Naive thymus-derived CD8-positive, alpha-beta T cell (primary cell): Measurements from ENCODE around the gene FLNA. TPM values are rescaled to one million over a fixed set of nuclear protein-coding genes. Genes with fewer than 3 reads are reported as not detected.
"Not testable (repeated sequence)": the region's sequence is repeated elsewhere in the genome, so short reads cannot be mapped to it uniquely, and the experiment has no call there.

Source experiments
- ATAC-seq, 2 donors: fragments of 150-1000 bp; cut with Tn5 transposase in 1 of 2; sonication (Bioruptor Pico), chemical (Tn5 transposase) in 1 of 2; 1 replicate in 1 of 2; 2 replicates in 1 of 2; pipeline ENCODE4 v1.10.0; 2021; ENCODE audit warnings: mild to moderate bottlenecking in 2 of 2, moderate library complexity in 2 of 2
- POLR2A ChIA-PET: fragments of 350-600 bp; sonication (Branson Sonifier 250); formaldehyde crosslinking; loops from one replicate; lab custom pipeline; 2021; ENCODE audit warnings: antibody characterized with exemption; lab: Charles Lee
- DNase-seq, 10 donors: peaks; one replicate each; pipeline versions ENCODE4 v3.0.0 to v3.0.0-alpha.2; 2020 to 2022
- H3K27ac Mint-ChIP-seq, 10 donors: one replicate each; pipeline ENCODE4 v1.8.0; 2020 to 2022; ENCODE audit warnings: mild to moderate bottlenecking in 10 of 10, mixed read lengths in 10 of 10, moderate library complexity in 4 of 10, inconsistent platforms in 1 of 10
- H3K27me3 Mint-ChIP-seq, 5 donors: one replicate each; pipeline ENCODE4 v1.8.0; 2021 to 2022; ENCODE audit warnings: mixed read lengths in 5 of 5
- H3K36me3 Mint-ChIP-seq, 3 donors: one replicate each; pipeline ENCODE4 v1.8.0; 2020 to 2022; ENCODE audit warnings: mixed read lengths in 3 of 3, mild to moderate bottlenecking in 2 of 3, inconsistent platforms in 1 of 3
- H3K4me1 Mint-ChIP-seq, 4 donors: one replicate each; pipeline ENCODE4 v1.8.0; 2021 to 2022; ENCODE audit warnings: mixed read lengths in 4 of 4
- H3K4me3 Mint-ChIP-seq, 10 donors: one replicate each; pipeline ENCODE4 v1.8.0; 2020 to 2022; ENCODE audit warnings: mild to moderate bottlenecking in 10 of 10, mixed read lengths in 10 of 10, moderate library complexity in 6 of 10, inconsistent platforms in 1 of 10
- H3K9me3 Mint-ChIP-seq, 9 donors: one replicate each; pipeline ENCODE4 v1.8.0; 2020 to 2022; ENCODE audit warnings: mixed read lengths in 9 of 9, mild to moderate bottlenecking in 3 of 9, inconsistent platforms in 1 of 9, moderate library complexity in 1 of 9
- polyA plus RNA-seq, 3 donors: library from polyadenylated mRNA; unstranded; fragments of 300-500 nt; fragmentation: Illumina TruSeq; gene quantifications; one replicate each; pipeline ENCODE4 v1.2.3, GENCODE V29; 2021
- total RNA-seq, 8 experiments: library from RNA in 2 of 8; stranded (reverse) in 2 of 8; gene quantifications; one replicate each; pipeline ENCODE4 v1.2.3 and lab custom pipeline; 2021 to 2026

FLNA gene
- total and polyA plus RNA-seq, 5 experiments from 2014 or later, result 156 to 633 (median 341) TPM

DNA sequence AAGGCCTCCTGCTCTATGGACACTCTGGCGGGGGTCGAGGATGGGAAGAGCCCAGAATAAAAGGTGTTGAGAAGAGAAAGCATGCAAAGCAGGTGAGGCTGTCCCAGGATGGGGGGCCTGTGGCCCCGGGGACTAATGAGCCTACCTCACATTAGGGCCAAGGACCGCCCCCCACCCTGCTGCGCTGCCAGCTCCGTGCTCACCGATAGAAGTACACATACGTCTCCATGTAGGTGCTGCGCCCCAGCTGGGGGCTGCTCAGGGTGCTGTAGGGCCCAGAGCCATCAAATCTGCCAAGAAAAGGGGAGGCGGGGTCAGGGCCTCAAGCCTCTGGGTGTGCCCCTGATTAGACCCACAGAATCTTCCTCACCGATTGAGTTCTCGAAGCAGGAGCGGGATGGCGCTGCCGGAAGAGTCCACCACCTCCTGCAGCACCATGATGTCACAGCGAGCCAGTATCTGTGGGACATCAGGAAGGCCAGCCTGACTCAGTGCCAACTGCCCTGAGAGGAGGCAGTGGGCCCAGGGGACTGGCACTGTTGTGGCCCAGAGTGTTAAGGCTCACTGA, 30.3 kb upstream of the FLNA start:
- DNase-seq, result no peak
- Mint-ChIP-seq H3K27ac (no peak overlapping the region), H3K4me3 (no peak overlapping the region), H3K36me3 (peaks cover 1 to 18% (median 2%) of the 10 kb centered on the region in 3 donors), H3K9me3 (no peaks in the 10 kb centered on the region), H3K4me1 (peaks cover 7 to 27% (median 12%) of the 10 kb centered on the region in 4 donors), H3K27me3 (no peaks in the 10 kb centered on the region)
- ATAC-seq, result no peak
- POLR2A ChIA-PET, result no interaction called here

DNA sequence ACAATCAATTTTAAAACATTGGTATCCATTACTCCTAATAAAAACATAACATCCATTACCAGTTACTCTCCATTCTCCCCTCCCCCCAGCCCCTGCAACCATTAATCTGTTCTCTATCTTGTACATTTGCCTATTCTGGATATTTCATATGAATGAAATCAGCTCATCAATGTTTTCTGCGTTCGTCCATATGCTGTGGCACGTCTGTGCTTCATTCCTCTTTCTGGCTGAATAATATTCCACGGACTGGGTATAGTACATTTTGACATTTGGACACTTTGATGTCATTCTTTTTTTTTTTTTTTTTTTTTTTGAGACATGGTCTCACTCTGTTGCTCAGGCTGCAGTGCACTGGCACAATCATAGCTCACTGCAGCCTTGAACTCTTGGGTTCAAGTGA, 29.4 kb upstream of the FLNA start:
- POLR2A ChIA-PET, result no interaction called here
- no peak overlapping the region for H3K4me3 Mint-ChIP-seq
- no peaks in the 10 kb centered on the region for H3K9me3 Mint-ChIP-seq
- DNase-seq, result no peak
- H3K36me3 Mint-ChIP-seq, result peaks cover 9 to 26% (median 10%) of the 10 kb centered on the region in 3 donors
- peak overlapping the region in 1 of 10 donors; percentile 63 for H3K27ac Mint-ChIP-seq
- peaks cover 7 to 31% (median 20%) of the 10 kb centered on the region in 4 donors for H3K4me1 Mint-ChIP-seq
- H3K27me3 Mint-ChIP-seq, result no peaks in the 10 kb centered on the region
- no peak for ATAC-seq

DNA sequence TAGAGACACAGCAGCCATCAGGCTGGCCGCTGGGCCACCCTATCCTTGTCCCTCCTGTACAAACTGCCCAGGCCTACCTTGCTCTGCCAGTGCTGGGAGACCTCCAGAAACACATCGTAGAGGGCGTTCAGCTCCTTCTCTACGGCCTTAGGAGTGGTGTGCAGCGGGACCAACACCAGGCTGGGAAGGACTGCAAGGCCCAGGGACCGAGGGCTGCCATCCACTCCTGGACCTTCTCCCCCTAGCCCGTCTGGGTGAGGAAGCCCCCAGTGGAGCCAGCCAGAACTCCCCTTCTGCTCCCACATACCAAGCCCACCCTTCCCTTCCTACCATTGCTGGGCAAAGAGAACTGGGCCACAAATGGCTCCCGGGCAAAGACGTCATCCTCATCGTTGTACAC, 28.8 kb upstream of the FLNA start:
- DNase-seq, result no peak
- H3K27ac Mint-ChIP-seq, result peak overlapping the region in 2 of 10 donors; percentile 19 to 24

DNA sequence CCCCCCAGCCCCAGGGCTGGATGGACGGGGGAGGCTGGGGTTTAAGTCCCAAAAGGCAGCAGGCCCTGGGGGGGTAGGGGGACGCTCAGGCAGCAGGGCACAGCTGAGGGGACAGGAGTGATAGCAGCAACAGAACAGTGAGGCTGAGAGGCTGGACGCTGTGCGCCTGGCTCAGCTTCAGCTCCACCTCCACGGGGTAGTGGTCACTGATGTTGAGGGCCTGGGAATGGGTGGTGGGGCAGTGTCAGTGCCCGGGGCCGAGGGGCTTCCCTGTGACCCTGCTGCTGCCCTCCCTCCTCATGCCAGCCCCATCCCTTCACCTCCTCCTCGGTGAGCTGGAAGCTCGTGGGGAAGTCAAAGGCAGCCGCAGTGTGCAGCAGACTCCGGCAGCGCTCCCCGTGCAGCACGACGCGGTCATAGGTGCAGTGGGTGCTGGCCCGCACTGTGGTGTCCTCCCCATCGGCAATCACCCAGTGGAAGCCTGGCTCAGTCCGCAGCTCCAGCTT, 28.2 kb upstream of the FLNA start:
- H3K36me3 Mint-ChIP-seq, result peaks cover 13 to 28% (median 16%) of the 10 kb centered on the region in 3 donors

More for the DNA sequence above, 28.8 kb upstream of the FLNA start:
- H3K27me3 Mint-ChIP-seq, result no peaks in the 10 kb centered on the region
- no peaks in the 10 kb centered on the region for H3K9me3 Mint-ChIP-seq
- no peak overlapping the region for H3K4me3 Mint-ChIP-seq
- H3K4me1 Mint-ChIP-seq, result peaks cover 7 to 28% (median 19%) of the 10 kb centered on the region in 4 donors
- POLR2A ChIA-PET, result no interaction called here
- ATAC-seq, result no peak
- peaks cover 13 to 28% (median 16%) of the 10 kb centered on the region in 3 donors for H3K36me3 Mint-ChIP-seq

DNA sequence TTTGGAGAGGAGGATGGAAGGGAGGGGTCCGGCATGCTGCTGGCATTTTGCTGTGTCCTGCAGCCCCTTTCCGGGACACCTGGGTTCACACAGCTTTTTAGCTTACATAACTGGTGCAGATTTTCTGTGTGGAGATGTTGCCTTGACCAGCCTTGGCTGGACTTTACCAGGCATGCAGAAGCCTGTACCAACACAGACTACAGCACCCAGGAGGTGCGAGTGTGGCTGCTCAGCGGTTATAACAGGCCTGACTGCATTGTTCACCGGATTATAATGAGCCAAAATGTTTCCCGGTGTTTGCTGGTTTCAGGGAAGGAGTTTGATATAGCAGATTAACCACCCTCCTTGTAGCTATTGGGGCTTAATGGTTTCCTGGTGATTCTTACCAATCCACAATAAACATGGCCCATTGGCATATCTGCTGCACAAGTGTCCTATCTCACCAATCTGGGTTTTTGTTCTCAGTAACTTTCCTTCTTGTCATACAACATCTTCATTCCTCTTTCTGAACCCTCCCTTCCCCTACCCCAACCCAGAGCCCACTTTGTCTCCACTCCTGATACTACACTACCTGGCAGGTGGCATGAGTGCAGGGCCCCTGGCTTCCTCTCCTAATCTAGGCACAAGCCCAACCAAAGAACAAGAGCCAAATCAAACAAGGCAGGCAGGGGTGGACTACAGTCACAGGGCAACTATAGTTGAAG, 27.6 kb upstream of the FLNA start:
- H3K4me1 Mint-ChIP-seq, result peaks cover 10 to 30% (median 20%) of the 10 kb centered on the region in 4 donors
- no peaks in the 10 kb centered on the region for H3K27me3 Mint-ChIP-seq
- POLR2A ChIA-PET, result interaction anchor here (0.7 to 6.0 kb wide), 4 partner anchors 9 to 114 kb away, joined by 3 to 102 read pairs (median 70); partner anchors contain the start of genes DNASE1L1, FAM3A, SLC10A3 and TAFAZZIN
- no peaks in the 10 kb centered on the region for H3K9me3 Mint-ChIP-seq
- ATAC-seq, result no peak
- no peak overlapping the region for H3K4me3 Mint-ChIP-seq
- H3K27ac Mint-ChIP-seq, result peak overlapping the region in 6 of 10 donors; percentile 1 to 84 (median 56)
- DNase-seq, result no peak
- H3K36me3 Mint-ChIP-seq, result peaks cover 13 to 28% (median 16%) of the 10 kb centered on the region in 3 donors

More for the DNA sequence above, 28.2 kb upstream of the FLNA start:
- H3K9me3 Mint-ChIP-seq, result no peaks in the 10 kb centered on the region
- H3K27me3 Mint-ChIP-seq, result no peaks in the 10 kb centered on the region
- no peak for DNase-seq
- peaks cover 10 to 29% (median 20%) of the 10 kb centered on the region in 4 donors for H3K4me1 Mint-ChIP-seq
- H3K4me3 Mint-ChIP-seq, result no peak overlapping the region
- POLR2A ChIA-PET, result interaction anchor here (0.7 to 6.0 kb wide), 2 partner anchors 8 to 21 kb away, joined by 3 to 101 read pairs; partner anchors contain the start of genes DNASE1L1 and TAFAZZIN
- no peak overlapping the region for H3K27ac Mint-ChIP-seq
- ATAC-seq, result no peak

DNA sequence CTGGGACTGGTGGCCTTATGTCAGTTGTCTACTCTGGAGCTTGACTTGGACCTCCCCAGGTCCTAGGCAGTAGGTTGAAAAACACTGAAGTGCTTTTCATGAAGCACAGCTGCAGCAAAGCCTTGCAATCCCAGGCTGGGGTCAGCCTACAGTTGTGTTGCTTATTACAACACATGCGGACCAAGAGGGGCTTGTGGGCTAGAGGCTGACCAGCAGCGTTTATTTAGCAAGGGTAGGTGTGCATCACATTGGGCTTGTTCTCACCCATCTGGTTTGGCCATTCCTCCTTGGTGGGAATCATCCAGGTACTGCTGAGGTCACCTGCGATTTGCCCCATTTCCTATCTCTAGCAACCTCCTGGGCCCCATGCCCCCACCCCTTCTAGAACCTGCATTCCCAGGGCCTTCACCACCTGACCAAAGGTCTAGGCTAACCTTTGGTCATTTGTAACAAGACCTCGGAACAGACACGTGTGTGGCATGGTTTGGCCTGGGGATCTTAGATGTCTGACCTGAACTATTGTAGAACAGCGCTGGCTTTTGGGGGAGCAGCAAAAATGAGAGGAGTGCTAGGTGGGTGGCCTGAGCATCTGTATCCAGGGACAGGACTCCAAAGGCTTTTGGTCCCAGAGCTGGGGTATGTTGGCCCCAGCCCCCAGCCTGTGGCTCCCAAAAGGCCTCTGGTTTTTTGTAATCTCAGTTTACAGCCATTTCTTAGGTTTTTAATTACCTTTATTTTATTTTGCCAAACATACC, 26.8 kb upstream of the FLNA start:
- no peaks in the 10 kb centered on the region for H3K27me3 Mint-ChIP-seq
- H3K4me1 Mint-ChIP-seq, result peaks cover 10 to 32% (median 22%) of the 10 kb centered on the region in 4 donors
- H3K36me3 Mint-ChIP-seq, result peaks cover 13 to 28% (median 16%) of the 10 kb centered on the region in 3 donors
- H3K4me3 Mint-ChIP-seq, result peak overlapping the region in 5 of 10 donors; percentile 12 to 63 (median 45)
- peak overlapping the region in 9 of 10 donors; percentile 31 to 100 (median 60) for H3K27ac Mint-ChIP-seq
- H3K9me3 Mint-ChIP-seq, result no peaks in the 10 kb centered on the region
- no peak for ATAC-seq
- DNase-seq, result no peak
- POLR2A ChIA-PET, result interaction anchor here (4.0 to 6.0 kb wide), 6 partner anchors 10 to 133 kb away, joined by 15 to 102 read pairs (median 38); partner anchors contain the start of genes ATP6AP1, DNASE1L1, FAM3A and LAGE3

DNA sequence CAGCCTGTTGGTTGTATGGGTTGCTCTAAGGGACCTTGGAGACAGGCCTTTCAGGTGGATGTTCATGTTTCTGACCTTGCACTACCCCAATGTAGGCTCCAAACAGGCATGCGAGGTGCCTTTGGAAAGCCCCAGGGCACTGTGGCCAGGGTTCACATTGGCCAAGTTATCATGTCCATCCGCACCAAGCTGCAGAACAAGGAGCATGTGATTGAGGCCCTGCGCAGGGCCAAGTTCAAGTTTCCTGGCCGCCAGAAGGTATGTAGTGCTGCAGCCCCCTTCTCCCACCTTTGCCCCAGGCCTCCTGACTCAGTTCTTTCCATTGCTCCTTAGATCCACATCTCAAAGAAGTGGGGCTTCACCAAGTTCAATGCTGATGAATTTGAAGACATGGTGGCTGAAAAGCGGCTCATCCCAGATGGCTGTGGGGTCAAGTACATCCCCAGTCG, 26.0 kb upstream of the FLNA start:
- not testable (repeated sequence) for H3K27me3 Mint-ChIP-seq, H3K9me3 Mint-ChIP-seq, ATAC-seq, DNase-seq
- Mint-ChIP-seq H3K27ac (peak overlapping the region in 8 of 10 donors; percentile 51 to 100 (median 98)), H3K36me3 (peaks cover 13 to 28% (median 16%) of the 10 kb centered on the region in 3 donors), H3K4me3 (peak overlapping the region in 9 of 10 donors; percentile 14 to 100 (median 96)), H3K4me1 (peaks cover 10 to 32% (median 22%) of the 10 kb centered on the region in 4 donors)
- POLR2A ChIA-PET, result interaction anchor here (2.0 to 6.0 kb wide), 8 partner anchors 11 to 134 kb away, joined by 8 to 102 read pairs (median 36); partner anchors contain the start of genes ATP6AP1, DNASE1L1, FAM3A and LAGE3

DNA sequence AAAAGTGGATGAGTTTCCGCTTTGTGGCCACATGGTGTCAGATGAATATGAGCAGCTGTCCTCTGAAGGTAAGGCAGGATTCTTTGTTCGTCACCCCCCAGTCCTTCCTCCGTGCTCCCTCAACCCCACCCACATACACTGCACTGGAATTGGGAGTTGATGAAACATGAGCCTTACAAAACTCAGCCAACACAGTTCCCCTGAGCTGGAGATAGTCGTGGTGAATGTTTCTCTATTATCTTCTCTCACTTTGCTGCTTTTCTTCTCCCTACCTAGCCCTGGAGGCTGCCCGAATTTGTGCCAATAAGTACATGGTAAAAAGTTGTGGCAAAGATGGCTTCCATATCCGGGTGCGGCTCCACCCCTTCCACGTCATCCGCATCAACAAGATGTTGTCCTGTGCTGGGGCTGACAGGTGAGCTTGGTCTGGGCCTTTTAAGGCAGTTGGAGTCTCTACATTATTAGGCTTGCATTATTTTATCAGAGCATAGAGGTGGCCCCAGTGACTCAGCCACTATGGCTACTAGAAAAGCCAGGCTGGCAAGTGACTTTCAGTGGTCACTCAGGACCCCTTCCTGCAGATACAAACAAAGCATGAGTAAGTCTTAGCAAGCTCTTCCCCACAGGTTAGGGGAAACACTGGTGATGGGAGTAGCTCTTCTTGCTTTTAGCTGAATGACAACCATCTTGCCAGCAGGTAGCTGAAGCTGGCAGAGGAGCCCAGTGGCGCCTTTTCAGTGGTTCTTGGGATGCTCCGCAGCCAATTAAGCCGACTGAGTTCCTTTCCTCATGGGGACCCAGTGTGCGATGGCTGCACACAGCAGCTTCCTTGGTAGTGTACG, 25.3 kb upstream of the FLNA start:
- Mint-ChIP-seq H3K27me3 (no peaks in the 10 kb centered on the region), H3K4me3 (peak overlapping the region; percentile 94 to 100 (median 96)), H3K4me1 (peaks cover 10 to 32% (median 22%) of the 10 kb centered on the region in 4 donors), H3K9me3 (no peaks in the 10 kb centered on the region), H3K27ac (peak overlapping the region; percentile 97 to 100 (median 99)), H3K36me3 (peaks cover 13 to 28% (median 16%) of the 10 kb centered on the region in 3 donors)
- DNase-seq (peak in 5 of 10 donors; percentile 24 to 40 (median 34)), ATAC-seq (no peak)
- POLR2A ChIA-PET, result interaction anchor here (0.8 to 6.0 kb wide), 13 partner anchors 11 to 143 kb away, joined by 3 to 102 read pairs (median 15); partner anchors contain the start of genes ATP6AP1, DNASE1L1, FAM3A and FLNA

DNA sequence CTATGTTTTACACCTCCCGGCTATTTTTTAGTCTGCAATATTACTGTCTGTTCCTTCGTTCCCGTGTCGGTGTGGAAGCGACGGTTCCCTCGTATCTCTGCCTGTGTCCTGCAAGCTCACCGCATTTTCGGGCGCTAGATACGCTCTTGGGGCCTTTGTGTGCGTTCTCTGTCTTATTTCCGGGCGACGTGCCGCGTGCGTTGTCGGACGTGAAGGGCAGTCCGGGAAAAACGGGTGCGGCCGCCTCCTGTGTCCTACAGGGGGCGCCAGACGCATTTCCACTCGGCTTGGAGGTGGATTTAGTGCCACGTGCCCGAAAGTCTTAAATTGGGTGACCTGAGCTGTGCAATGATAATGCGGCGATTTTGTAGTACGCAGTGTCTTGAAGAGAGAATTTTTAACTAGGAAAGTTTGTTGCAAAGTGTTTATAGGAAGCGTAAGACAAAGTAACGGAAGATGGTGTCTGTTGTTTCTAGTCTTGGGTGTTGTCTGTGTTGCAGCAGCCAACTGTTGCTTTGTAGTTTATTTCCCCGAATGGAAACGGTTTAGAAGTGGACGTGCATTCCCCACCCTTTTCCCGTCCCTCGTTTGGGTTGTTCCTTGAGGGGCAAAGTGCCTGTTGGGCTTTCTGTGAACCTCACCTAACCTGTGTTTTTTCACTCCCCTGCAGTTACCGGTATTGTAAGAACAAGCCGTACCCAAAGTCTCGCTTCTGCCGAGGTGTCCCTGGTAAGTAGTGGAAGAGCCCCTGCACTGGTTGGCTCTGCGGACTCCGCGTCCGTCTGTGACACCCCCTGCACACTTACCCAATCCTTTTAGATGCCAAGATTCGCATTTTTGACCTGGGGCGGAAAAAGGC, 24.5 kb upstream of the FLNA start:
- DNase-seq, result peak; percentile 69 to 91 (median 80)
- Mint-ChIP-seq H3K36me3 (peaks cover 13 to 26% (median 16%) of the 10 kb centered on the region in 3 donors), H3K9me3 (no peaks in the 10 kb centered on the region), H3K27me3 (no peaks in the 10 kb centered on the region), H3K27ac (peak overlapping the region; percentile 97 to 100 (median 99)), H3K4me1 (peaks cover 10 to 32% (median 22%) of the 10 kb centered on the region in 4 donors), H3K4me3 (peak overlapping the region; percentile 94 to 100 (median 96))
- POLR2A ChIA-PET, result interaction anchor here (0.6 to 6.0 kb wide), 36 partner anchors 12 to 429 kb away, joined by 3 to 102 read pairs (median 6); partner anchors contain the start of genes ATP6AP1, DNASE1L1, EMD and FAM3A
- ATAC-seq, result peak; percentile 46 to 54
